Astrocyte (in vitro differentiated cells and primary cell): Measurements from ENCODE around the gene CYP20A1.

Source experiments
- CTCF ChIP-seq: IDR thresholded peaks from 2 replicates; pipeline ENCODE4 v1.5.1; 2011; ENCODE audit warnings: low read depth, mild to moderate bottlenecking, inconsistent platforms, low read length, moderate library complexity; ENCODE audit not compliant: insufficient read depth
- EZH2 ChIP-seq: IDR thresholded peaks from 2 replicates; pipeline ENCODE4 v1.6.1; 2012; ENCODE audit warnings: mild to moderate bottlenecking, low read length, inconsistent platforms; ENCODE audit not compliant: insufficient read depth

GRCh38 chr2:203344667-203345066, 105.8 kb downstream of the CYP20A1 start:
- no peak for TF ChIP-seq EZH2
- TF ChIP-seq CTCF: no peak
